Stimulated activated CD8-positive, alpha-beta memory T cell treated with anti-CD3 and anti-CD28 coated beads, Interleukin-7, amount 100 ng/mL, for 24 hours (primary cell): ENCODE results near the gene NUDT8.
"Not testable (repeated sequence)": the region's sequence is repeated elsewhere in the genome, so short reads cannot be mapped to it uniquely, and the experiment has no call there.

Experiments
- DNase-seq: peaks from one replicate; pipeline ENCODE4 v3.0.0-alpha.2; 2020; ENCODE audit warnings: low read depth

The NUDT8 gene

DNA sequence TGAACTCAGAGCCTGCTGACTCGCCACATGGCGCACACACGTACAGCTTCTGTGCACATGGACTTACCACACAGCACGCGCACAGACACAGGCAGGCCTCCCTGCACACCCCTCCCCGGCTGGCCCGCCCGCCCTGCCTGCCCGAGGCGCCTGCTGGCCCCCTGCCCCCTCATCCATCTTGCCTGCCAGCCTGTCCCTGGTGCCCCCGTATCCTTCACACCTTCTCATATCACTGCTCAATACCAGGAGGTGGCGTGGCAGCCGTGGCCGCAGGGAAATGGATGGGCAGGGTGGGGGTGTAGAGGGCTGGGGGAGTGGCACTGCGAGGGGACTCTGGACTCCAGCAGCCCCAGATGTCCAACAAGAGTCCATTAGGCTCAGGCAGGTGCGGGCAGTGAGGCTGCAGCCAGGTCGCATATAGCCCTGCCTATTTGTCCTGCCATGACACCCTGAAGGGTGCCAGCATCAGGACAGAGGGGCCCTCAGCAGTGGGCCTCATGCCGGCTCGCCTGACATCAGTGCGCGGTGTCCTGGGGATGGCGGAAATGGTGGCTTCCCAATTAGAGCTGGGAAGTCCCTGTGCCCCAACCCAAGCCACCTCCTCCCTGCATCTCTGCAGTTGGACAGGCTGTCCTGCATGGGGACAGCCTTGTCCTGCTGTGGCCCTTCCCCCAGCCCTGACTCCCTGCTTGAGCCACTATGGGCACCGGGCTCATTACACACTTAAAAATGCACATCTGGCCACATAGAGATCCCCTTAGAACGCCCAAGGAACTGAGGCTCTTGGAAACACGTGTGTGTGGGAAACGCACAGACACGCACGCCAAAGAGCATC, 11.8 kb upstream of the NUDT8 start:
- DNase-seq: no peak

DNA sequence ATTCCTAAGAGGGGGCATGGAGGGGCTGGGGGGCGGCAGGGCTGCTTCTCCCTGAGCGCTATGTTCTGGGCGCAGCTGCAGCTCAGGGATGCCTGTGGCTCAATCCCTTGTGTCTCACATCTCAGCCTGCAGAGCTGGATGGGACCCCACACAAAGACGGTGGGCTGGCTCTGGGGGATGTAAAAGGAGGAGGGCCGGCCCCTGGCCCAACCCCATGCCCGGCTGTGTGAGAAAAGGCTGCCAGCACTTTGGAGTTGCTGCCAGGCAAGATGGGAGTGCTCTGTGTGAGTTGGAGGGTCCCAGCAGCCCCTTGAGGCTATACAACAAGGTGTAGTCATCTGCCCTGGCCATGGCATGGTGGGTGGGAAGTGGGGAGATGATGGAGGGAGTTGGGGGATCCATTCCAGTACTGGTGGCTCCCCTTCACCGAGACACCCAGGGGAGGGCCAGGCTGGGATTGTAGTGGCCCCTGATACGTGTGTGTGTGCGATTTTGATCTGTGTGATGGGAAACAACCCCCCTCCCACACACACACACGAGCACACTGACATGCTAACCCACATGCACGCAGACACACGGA, 11.1 kb upstream of the NUDT8 start:
- no peak for DNase-seq

DNA sequence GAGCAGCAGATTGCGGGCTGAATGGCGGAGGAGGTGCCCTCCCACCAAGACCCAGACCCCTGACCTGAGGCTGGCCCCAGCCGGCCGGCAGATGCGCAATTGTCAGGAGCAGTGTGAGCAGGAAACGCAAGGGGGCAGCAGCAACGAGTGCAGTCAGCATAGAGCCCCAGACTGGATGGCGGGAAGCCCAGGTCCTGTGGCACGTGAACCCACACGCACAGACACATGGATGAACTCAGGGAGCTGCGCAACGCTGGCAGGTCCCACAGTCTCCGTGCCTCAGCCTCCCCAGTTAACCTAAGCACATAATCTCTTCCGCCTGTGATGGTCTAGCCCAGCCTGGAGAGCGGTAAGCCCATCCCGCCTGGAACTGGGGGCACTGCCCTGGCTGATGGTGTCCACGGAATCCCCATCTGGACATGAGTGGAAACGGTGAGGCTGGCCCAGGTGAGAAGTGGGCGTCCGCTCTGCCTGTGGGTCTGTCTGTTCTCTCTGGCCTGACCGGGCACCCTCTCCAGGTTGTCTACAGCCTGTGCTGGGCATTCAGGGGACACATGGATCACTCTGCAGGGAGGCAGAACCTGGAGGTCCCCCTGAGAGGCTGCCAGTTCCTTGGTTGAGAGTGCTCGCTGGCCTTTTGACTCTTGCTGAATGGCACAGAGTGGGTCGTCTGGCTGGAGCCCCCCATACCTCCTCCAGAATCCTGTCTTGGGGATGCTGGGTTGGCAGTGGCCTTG, 10.5 kb upstream of the NUDT8 start:
- DNase-seq: peak; percentile 36

DNA sequence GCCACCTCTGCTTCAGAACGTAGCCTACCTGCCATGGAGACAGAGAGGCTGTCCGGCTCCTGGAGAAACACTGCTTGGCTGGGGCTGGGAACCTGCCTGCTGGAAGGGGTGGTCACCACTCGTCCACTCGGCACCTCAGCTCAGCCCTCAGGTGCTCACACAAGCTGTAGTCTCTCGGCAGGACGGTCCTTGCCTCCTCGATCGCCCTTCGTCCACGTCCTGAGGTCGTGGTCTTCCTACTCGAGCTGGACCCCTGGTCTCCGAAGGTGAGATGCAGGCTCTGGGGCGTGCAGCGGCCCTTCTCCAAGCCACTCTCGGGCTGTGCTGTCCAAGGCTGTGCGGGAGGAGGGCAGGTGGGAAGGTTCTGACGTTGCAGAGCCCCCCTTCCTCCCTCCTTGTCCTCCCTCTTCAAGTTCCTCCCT, 9.7 kb upstream of the NUDT8 start, which contains the start of gene TBX10:
TBX10 (minus strand) TSS at position 326 of the 422 bp plus-strand sequence; CDS start at position 35, 291 bp downstream.
- DNase-seq: no peak

DNA sequence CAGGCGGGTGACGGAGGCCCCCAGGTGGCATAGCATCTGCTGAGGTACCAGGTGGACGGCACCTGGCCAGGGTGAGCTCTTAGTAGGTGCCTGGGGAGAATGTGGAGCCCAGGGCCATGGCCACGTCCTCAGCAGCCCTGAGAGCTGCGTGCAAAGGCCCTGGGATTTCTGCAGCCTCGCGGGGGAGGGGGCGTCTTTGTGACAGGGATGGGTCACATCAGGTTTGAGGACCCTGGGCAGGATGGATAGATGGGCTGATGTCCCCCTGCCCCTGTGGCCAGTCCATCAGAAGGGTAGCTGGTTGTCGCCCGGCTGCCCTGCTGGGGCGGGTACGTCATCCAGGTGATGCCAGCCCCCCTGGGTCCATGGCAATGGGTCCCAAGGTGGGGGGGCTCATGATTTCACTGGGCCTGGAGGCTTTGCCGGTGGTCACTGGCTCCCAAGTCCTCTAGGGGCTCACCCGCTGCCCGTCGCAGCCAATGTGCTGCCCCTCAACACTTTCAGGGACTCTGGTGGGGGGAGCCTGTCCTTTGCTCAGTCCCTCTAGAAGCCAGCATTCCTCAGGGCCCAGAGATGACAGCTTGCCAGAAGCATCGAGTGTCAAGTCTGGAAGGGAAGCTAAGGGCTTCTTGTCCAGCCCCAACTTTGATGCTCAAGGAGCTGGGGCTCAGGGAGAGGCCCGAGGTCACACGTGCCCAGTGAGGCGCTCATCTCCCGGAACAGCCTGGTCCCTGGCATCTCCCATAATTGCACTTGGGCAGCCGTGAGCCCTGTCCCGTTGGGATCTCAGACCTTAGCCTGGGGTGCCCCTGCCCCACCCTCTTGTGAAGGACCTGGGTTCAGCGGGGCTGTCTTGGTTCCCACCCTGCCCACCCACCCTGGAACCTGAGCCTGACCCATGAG, 9.0 kb upstream of the NUDT8 start:
- DNase-seq: no peak

DNA sequence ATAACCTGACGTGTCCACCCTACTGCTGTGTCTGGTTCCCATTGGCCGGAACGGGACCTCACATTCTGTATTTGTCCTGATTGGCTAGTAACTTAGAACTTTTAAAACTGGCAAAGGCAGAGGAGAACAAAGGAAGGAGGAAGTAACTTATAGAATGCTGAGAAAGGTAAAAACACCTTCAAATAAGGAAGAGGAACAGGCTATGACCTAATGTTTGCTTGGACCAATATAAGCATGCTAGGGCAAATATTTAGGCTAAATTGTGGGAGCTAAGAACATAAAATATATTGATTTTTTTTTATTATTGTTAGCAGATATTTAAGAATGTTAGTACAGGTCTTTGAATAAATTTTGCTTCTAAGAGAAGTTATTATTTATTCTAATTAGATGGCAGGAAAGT, 7.7 kb upstream of the NUDT8 start:
- DNase-seq: not testable (repeated sequence)

DNA sequence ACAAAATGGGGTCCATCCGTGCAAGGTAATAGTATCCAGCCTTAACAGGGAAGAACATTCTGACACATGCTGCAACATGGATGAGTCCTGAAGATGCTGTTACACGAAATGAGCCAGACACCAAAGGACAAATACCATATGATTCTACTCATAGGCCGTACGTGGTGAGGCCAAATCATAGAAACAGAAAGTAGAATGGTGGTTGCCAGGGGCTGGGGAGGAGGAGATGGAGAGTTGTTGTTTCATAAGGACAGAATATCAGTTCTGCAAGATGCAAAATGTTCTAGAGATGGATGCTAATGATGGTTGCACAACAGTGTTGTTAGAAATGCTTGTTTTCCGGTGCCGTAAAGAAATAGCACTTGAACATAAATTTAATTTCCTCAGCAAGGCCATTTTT, 7.2 kb upstream of the NUDT8 start:
- DNase-seq: no peak

DNA sequence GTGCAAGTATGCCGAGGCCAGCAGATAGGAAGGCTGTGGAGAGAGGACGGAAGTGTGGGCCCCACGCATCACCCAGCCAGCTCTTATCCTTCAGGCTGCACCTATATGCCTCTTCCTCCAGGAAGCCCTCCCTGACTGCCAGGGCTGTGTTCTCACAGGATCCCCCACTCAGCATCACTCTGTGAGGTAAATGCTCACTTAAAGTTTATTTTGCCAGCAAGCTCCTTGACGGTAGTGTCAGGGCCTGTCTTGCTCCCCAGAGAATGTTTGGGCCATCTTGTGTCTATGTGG, 5.4 kb upstream of the NUDT8 start:
- DNase-seq: no peak

DNA sequence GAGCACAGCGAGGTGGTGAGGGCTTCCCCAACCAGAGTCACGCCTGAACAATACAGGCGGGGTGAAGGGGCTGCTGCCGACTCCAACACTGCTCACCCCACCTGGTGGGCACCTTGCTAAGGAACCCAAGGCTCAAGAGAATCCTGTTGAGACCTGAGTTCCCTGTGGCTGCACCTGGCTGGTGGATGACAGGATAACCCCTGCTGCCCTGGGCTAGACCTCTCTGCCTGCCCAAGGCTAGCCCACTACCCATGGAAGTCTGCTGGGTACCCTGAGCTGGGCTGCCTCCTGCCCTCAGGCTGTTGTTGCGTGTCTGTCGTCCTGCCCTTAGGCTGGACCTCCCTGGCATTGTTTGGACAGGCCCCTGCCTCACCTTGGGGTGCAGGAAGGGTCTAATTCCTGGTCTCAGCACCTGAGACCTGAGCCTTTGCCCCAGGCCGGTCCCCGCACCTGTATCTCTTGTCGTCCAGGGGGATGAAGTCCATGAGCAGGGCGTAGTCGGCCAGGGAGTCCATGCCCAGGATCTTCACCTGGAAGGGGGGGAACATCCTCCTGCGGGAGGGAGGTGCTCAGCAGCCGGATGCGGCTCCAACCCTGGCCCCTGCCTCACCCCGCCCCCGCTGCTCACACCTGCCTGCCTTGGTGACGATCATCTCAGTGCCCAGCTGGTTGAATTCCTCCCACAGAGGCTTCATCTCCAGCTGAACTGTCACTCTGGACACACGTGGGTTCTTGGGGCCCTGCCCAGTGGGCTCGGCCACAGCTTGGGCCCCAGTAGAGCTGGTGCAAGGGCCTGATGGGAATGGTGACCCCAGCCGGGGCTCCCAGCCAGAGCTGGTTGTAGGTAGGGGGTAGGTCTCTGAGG, 4.9 kb upstream of the NUDT8 start:
- no peak for DNase-seq

DNA sequence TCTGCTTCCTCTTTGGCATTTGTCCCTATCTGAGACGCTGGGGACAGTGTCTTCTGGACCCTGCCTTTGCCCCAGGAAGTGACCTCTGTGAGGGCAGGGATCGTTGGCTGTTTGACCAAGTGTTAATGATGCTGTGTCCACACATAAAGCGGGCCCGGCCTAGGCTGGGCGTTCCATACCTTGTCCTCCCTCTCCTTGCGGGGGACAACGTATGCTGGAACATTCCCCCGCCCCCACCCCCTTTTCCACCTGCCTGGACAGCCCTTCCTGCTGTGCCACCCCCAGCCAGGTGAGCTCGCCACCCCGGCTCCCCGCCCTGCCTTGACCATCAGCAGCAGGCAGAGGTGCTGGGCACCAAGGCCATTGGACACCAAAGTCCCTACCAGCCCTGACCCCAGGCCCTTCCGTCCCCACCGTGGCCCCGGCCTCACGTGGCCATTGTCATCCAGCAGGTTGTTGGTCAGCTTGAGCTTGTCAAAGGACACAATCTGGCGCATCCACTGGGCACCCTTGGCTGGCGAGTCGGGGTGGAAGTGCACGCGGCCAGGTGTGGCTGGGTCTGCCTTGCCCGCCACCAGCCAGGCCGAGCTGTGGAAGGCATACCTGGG, 4.1 kb upstream of the NUDT8 start:
- DNase-seq: no peak

DNA sequence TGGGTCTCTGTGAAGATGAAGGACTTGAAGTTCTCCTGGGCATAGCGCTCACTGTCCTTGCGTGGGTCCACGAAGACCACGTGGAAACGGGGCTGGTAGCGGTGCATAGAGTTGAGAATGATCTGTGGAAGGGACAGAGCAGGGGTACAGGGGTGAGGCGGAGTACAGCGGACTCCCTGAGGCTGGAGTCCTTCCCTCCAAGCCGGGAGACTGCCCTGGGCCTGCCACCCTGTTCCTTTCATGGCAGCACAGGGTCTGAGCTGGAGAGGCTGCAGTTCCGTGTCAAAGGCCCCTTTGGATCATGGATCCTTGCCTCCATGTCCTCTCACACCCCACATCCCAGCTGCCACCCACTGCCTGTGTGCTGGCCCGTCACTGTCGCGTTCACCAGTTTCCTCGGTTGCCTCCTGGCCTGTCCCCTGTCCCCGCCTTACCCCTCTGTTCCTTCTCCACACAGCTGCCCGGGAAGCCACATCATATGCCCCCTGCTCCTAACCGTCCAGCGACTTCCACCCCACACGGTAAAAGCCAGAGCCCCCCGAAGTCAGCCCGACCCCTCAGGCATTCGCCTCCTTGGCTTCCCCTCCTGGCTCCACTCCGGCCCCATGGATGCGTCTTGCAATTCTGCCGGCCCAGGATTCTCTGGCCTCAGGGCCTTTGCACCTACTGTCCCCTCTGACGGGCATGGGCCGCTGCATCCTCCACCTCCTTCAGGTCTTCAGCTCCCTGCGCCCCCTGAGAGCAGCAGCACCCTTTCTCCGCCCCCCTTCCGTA, 3.4 kb upstream of the NUDT8 start:
- DNase-seq: no peak

DNA sequence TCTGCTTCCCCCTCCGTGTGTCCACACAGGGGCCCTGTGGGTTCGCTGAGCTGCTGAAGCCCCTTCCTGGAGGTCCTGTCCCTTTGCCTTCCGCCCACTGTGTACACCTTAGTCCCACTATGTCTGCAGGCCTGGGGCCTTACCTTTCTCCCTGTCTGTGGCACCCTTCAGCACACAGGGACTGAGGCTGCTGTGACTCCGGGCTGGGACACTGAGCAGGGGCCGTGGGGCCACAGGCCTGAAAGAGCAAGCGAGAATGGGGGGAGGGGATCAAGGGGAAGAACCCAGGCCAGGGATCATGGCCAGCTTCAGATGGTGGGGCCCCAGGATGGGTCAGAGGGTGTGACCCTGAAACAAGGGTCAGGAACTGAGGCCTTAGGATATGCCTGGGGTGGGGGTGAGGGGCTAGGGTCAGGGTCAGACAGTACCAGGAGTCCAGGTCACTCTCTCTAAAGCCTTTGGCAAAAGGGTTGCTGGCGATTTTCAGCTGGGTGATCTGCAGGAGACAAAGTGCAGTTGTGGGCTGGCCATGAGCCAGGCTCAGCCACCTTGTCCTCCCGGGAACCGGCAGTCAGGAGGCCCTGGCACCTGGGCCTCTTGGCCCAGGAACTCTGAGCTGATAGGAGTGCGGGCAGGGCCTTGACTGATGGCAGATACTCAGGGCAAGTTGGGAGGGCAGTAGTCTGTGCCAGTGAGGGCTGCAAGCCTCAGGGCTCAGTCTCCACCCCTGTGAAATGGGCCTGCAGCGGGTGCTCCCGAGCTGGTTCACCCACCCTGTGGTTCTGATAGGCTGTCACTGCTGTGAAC, 2.6 kb upstream of the NUDT8 start:
- DNase-seq: no peak

DNA sequence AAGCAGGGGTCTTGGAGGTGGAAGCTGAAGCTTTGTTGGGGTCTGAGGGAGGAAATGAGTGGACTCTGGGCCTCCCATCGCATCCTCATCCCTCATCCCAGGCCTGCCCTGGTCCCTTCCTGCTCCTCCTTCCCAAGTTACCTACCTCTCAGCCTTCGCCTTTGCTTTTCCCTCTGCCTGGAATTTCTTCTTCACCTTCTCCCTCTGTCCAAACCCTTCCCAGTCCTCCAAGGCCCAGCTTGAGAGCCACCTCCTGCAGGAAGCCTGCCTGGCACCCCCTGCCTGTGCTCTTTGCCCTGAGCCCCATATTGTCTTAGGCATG, 2.1 kb upstream of the NUDT8 start:
- no peak for DNase-seq

DNA sequence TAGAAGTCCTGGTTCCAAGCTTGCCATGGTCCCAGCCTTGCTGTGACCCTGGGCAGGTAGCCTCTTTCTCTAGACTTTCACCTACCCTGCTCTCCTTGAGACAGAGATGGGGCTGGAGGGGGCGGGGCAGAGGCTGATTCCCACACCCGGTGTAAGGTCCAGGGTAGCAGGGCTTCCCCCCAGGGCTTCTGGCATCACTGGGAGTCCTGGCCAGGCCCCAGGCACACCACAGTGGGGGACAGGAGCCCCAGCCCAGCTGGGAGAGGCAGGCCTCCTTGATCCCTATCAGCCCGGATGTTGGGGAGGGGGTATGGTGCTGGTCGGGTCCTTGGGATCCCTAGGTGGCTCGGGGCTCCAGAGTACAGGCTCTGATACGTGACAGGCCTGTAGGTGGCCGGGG, 1.7 kb upstream of the NUDT8 start:
- DNase-seq: no peak

DNA sequence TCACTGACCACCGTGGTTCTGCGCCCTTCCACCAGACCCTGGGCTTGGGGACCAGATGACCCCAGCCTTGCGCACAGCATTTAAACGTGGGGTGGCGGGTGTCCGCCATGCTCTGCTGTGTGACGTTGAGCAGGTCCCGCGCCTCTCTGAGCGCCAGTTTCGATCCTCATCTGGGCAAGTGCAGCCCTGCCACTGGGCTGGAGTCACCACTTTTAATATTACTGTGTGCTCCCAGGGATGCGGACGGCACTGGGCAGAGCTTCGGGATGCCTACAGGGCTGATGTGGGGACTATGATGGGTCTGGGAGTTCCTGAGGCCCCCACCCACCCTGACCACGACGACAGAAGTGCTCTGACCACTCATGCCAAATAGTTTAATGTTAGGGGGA, 1.2 kb upstream of the NUDT8 start:
- no peak for DNase-seq

DNA sequence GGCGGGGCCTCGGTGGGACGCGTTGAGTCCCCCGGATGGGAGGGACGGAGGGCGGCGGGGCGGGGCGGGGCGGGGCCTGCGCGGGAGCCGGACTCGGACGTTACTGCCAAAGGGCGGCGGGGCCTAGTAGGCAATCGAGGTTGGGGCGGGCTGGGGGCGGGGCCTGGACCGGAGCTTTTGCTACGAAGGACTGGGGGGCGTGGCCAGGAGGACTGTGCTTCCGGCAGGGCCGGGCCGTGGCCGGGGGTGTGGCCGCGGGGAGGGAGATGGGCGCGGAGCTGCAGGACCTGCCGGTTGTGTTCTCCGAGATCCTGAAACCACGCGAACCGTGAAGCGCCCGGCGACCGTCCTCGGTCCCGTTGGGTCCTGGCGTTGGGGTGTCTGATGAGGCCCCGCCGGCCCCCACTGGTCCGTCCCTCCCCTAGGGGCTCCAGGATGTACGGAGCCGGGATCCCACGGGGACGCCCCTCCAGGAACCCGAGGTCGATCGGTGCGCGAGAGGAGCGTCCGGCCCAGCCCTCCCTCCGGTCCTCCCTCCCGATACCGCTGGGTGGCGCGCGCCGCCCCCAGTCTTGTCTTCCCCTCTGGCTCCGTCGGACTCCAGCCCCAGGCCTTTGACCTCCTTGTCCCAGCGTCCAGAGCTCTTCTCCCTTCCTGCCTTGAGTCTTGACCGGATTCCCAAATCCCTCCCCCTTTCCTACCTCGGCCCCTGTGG, 648 bp upstream of the NUDT8 start:
- DNase-seq: peak; percentile 95

DNA sequence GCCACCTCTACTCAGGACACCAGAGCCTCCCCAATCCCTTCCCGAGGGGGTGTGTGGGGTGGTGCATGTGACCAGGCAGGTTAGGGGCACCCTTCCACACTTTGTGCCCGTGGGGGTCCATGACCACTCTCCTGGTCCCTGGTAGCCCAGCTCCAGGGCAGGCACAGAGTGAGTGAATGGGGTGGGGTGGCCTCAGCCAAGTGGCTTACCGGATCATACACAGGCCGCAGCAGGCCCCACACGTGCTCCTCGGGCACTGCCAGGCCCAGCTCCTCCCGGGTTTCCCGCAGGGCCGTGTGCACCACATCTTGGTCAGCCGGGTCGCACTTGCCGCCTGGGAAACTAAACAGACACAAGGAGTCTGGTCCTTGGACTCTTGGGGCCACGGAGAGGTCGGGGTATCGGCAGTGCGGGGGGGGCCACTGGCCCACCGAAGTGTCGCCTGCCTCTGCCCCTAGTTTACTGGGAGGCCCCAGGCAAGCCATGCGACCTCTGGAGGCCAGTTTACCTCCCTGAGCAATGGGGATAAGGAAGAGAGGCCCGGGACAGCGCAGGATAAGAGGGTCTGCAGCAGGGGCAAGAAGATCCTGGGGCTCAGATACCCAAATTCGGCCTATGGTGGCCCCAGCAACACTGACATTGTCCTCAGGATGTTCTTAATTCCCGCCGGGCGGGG, 889 bp downstream of the NUDT8 start:
- no peak for DNase-seq
